Measurements from ENCODE around the gene B4GALT5. TPM values are rescaled to one million over a fixed set of nuclear protein-coding genes. Genes with fewer than 3 reads are reported as not detected.

Gene B4GALT5
- total RNA-seq, 1 experiment from 2014 or later = 46.7 TPM

DNA sequence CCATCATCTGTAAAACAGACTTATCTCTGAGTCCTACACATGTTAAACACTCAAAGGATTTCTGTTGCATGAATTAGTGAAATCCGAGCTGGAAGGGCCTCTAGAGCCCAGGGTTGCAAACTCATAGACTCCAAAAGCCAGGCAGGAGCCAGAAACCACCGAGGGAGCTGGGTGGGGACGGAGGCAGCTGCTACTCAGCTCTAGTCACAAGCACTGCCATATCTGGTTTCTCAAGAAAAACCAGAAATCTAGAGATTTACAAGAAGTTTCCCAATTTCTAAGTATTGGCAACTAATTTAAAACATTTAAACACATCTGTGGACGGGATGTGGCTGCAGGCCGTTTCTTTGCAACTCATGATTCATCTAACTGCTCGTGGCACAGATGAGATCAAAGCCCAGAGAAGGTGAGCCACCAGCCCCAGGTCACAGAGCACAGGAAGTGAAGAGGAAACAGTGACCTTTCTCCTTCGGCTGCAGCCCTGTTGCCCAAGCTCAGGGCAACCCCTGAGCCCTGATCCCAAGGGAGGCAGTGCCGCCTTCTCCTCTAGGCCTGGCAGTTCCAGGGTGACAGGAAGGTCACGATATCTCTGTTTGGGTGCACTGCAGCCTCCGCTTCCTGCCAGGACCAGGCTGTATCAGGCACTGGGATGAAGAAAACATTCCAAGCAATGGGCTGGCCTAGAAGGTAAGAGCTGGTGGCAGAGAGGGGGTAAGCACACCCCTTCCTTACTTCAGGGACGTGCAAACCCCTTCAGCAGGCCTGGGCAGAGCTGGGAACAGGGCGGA lies 119.3 kb downstream of the B4GALT5 start:
- in situ Hi-C loops (cut with HindIII; ENCODE audit: low pct_unique_long_range_greater_than_20kb, low sequenced_read_pairs) = no loop called here
- DNase-seq (ENCODE audit: low read depth, low spot score) = no peak

GRCh38 chr20:49593466-49594142 lies 120.1 kb downstream of the B4GALT5 start:
- in situ Hi-C loops (cut with HindIII; ENCODE audit: low pct_unique_long_range_greater_than_20kb, low sequenced_read_pairs) = no loop called here
- DNase-seq (ENCODE audit: low read depth, low spot score) = no peak

- in situ Hi-C loops (cut with HindIII; ENCODE audit: low pct_unique_long_range_greater_than_20kb, low sequenced_read_pairs) = no loop called here
- no peak for DNase-seq (ENCODE audit: low read depth, low spot score)
These were observed 121.6 kb downstream of the B4GALT5 start for GRCh38 chr20:49592120-49592519.

DNA sequence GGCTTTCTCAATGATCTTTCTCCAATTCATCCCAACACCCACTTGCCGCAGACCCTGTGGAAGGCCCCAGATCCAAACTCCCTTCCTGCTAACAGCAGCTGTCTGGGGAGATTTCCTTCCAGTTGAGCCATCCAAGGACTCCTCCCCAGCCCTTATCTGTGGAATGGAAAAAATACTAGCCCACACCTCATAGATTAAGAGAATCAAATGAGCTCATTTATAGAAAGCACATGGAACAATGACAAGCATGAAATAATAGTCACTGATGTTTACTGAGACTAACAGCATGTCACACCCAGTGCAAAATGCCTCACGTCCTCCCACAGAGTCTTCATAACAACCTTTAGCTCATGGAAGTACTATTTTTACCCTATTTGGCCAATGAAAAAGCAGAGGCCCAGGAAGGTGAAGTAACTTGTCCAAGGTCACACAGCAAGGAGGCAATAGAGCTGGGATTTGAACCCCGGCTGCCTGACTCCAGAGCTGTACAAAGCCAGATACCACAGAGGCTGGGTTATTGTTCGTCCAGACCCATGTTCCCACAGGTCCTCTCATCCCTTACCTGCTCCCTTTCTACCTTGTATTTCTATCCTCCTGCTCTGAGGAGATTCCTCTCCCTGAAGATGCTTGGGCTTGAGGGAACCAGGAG lies 122.3 kb downstream of the B4GALT5 start:
- no peak for DNase-seq (ENCODE audit: low read depth, low spot score)
- in situ Hi-C loops (cut with HindIII; ENCODE audit: low pct_unique_long_range_greater_than_20kb, low sequenced_read_pairs) = no loop called here

DNA sequence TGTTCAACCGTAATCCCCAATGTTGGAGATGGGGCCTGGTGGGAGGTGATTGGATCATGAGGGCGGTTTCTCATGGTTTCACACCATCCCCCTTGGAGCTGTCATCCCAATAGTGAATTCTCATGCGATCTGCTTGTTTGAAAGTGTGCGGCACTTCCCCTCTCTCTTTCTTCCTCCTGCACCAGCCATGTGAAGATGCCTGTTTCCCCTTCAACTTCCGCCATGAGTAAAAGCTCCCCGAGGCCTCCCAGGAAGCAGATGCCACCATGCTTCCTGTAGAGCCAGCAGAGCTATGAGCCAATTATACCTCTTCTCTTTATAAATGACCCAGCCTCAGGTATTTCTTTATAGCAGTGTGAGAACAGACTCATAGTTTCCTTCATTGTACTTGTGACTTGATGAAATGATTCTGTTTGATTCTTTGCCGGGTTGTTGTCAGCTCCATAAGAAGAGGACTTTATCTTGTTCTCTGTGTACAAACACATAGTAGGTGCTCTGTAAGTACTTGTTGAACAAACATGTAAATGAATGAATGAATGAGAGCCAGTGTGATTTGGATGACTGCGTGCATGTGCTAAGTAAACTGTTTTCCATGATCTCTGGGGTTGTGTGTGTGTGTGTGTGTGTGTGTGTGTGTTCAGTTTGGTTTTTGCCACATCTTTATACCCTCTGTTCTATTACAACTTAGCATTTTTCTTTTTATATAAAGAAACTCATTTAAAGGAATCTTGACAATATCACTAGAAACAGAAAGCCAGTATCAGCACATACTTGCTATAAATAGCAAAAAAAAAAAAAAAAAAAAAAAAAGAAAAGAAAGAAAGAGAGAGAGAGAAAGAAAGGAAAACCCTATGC lies 123.3 kb downstream of the B4GALT5 start:
- in situ Hi-C loops (cut with HindIII; ENCODE audit: low pct_unique_long_range_greater_than_20kb, low sequenced_read_pairs) = no loop called here
- no peak for DNase-seq (ENCODE audit: low read depth, low spot score)

DNA sequence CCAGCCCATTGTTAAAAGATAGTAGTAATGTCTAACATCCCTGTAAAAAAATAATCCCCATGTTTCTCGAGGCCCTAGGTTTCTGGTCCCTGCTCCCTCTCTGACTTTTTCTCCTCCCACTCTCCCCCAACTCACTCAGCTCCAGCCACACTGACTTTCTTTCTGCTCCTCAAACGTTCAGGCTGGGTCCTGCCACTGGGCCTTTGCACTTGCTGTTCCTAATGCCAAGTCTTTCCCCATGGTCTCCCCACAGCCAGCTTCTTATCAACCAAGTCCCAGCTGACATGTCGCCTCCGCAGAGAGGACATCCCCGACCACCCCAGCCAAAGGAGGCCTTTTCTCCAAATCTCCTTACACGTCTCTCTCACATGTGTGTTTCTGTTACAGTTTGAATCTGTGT lies 123.9 kb downstream of the B4GALT5 start:
- DNase-seq (ENCODE audit: low read depth, low spot score) = no peak
- in situ Hi-C loops (cut with HindIII; ENCODE audit: low pct_unique_long_range_greater_than_20kb, low sequenced_read_pairs) = no loop called here

DNA sequence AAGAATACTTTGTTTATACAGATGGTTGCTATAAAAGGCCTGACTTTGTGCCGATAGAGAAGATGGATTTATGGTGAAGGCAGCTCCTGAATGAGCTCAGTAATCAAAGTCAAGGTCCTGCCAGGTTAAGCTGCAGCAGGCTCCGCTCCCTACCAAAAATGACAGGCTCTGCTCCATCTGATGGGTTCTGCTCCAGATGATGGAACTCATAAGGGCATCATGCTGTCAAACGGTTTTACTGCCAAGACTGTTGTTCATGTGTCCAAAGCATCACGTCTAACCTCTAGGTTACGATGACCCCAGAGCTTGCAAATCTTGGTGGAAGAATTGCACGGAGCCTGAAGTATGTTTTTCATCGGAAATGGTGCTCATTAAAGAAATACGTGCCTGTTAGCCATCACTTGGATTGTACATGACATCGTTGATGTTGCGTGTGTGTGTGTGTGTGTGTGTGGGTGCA lies 126.5 kb downstream of the B4GALT5 start:
- in situ Hi-C loops (cut with HindIII; ENCODE audit: low pct_unique_long_range_greater_than_20kb, low sequenced_read_pairs) = no loop called here
- DNase-seq (ENCODE audit: low read depth, low spot score) = no peak

GRCh38 chr20:49585585-49586245 lies 128.0 kb downstream of the B4GALT5 start:
- in situ Hi-C loops (cut with HindIII; ENCODE audit: low pct_unique_long_range_greater_than_20kb, low sequenced_read_pairs) = no loop called here
- no peak for DNase-seq (ENCODE audit: low read depth, low spot score)

DNA sequence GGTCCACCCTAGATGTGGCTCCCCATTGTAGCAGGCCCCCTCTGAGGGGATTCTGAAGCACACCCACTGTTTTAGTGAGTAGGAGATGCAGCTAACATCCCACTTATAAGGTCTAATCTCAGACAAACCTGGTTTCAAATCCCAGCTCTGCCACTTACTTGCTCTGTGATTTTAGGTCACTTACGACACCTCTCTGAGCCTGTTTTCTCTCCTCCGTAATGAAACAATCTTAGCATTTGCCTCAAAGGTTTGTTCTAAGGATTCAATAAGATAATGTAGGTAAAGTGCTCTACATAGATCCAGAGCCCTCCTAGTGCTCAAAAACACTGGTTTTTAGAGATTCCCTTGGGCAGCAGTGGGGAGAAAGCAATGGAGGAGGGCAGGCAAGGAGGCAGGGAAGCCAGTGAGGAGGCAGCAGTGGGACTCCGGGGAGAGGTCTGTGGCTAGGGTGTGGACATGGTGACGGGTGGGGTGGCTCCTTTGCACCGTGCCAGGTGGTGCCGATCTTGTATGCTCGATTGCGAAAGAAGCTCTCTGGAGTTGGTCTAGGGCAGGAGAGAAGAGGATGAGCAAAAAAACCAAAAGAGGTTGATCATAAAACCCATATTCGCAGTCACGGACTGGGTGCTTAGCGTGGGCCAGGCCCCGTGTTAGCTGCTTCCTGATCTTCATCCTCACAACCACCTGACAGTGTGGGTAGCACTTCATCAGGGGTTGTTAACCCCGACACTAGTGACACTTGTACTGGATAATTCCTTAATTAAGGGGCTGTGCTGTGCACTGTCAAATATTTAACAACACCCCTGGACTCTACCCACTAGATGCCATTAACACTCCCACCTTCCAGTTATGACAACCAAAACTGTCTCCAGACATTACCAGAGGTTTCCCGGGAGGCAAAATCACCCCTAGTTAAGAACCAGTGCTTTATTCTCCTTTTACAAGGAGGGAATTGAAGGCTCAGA lies 129.0 kb downstream of the B4GALT5 start:
- no peak for DNase-seq (ENCODE audit: low read depth, low spot score)
- in situ Hi-C loops (cut with HindIII; ENCODE audit: low pct_unique_long_range_greater_than_20kb, low sequenced_read_pairs) = no loop called here

- in situ Hi-C loops (cut with HindIII; ENCODE audit: low pct_unique_long_range_greater_than_20kb, low sequenced_read_pairs) = no loop called here
- DNase-seq (ENCODE audit: low read depth, low spot score) = no peak
These were observed 129.8 kb downstream of the B4GALT5 start for GRCh38 chr20:49583669-49584417.

- in situ Hi-C loops (cut with HindIII; ENCODE audit: low pct_unique_long_range_greater_than_20kb, low sequenced_read_pairs) = no loop called here
- no peak for DNase-seq (ENCODE audit: low read depth, low spot score)
These were observed 130.4 kb downstream of the B4GALT5 start for GRCh38 chr20:49583343-49583668.

Small RNA genes lying within 50 kb of the gene (small RNA-seq; reads per million reads assigned to genes)
- gene RN7SL197P (0 reads per million in 2 experiments), gene SNRPFP1 (0 reads per million in 2 experiments)

Other genes starting within 250 kb of the B4GALT5 start
- 0.05 TPM in 1 of 2 replicates, not detected in the other for gene KCNB1, start 231.2 kb downstream of the B4GALT5 start, total RNA-seq (2014; rRNA removed; shearing (Covaris generic))
- gene PTGIS, start 145.7 kb downstream of the B4GALT5 start, total RNA-seq (2014; rRNA removed; shearing (Covaris generic)) = 0.16 TPM in 1 of 2 replicates, not detected in the other
- gene SLC9A8, start 99.0 kb upstream of the B4GALT5 start, total RNA-seq (2014; rRNA removed; shearing (Covaris generic)) = 8.3 and 10.4 TPM in 2 replicates
- gene SPATA2, start 201.7 kb upstream of the B4GALT5 start, total RNA-seq (2014; rRNA removed; shearing (Covaris generic)) = 3.3 and 4.6 TPM in 2 replicates
- 85.0 and 90.6 TPM in 2 replicates for gene RNF114, start 222.5 kb upstream of the B4GALT5 start, total RNA-seq (2014; rRNA removed; shearing (Covaris generic))